Nephron progenitor cell (in vitro differentiated cells): ENCODE data around the gene PPTC7.
"Not testable (repeated sequence)": the region's sequence is repeated elsewhere in the genome, so short reads cannot be mapped to it uniquely, and the experiment has no call there.

ENCODE experiments used
- DNase-seq: peaks from one replicate; pipeline ENCODE4 v3.0.0; 2021
- H3K27ac Mint-ChIP-seq: 2 replicates; pipeline ENCODE4 v1.8.0; 2021; ENCODE audit warnings: mild to moderate bottlenecking, moderate library complexity, mixed read lengths
- H3K27me3 Mint-ChIP-seq: 2 replicates; pipeline ENCODE4 v1.8.0; 2021; ENCODE audit warnings: mild to moderate bottlenecking, low read depth, mixed read lengths; ENCODE audit not compliant: poor library complexity
- H3K36me3 Mint-ChIP-seq: 2 replicates; pipeline ENCODE4 v1.8.0; 2021; ENCODE audit warnings: low read depth, mixed read lengths
- H3K4me1 Mint-ChIP-seq: 2 replicates; pipeline ENCODE4 v1.8.0; 2021; ENCODE audit warnings: mixed read lengths
- H3K4me3 Mint-ChIP-seq: 2 replicates; pipeline ENCODE4 v1.8.0; 2021; ENCODE audit warnings: mild to moderate bottlenecking, moderate library complexity, mixed read lengths
- H3K9me3 Mint-ChIP-seq: 2 replicates; pipeline ENCODE4 v1.8.0; 2021; ENCODE audit warnings: mild to moderate bottlenecking, moderate library complexity, mixed read lengths
- TF ChIP-seq, protein P1 (sequence below): fragments of 200-600 bp; sonication (generic); IDR thresholded peaks from 2 replicates; pipeline ENCODE4 v1.5.0; 2021; ENCODE audit warnings: antibody characterized with exemption

Gene PPTC7

DNA sequence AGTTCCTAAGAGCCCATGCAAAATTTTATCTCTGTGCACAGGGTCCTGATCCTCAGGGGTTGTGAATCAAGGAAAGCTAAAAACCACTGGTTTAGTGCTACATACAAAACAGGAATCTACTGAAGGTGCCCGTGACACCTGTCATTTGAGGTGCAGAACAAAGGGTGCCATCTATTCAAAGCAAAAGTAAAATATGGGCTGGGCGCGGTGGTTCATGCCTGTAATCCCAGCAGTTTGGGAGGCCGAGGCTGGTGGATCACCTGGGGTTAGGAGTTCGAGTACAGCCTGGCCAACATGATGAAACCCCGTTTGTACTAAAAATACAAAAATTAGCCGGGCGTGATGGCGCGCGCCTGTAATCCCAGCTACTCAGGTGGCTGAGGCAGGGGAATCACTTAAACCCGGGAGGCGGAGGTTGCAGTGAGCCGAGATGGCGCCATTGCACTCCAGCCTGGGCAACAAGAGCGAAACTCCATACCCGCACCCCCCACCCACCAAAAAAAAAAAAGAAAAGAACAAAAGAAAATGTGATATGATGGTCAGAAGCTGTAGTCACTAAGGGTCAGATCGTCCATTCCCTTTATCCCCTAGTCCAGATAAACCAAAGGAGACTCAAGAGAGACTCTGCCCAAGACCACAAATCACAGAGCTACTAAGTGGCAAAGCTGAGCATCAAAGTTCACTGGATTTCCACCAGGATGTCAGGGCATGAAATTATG, 3.4 kb downstream of the PPTC7 start:
- Mint-ChIP-seq H3K36me3 (peaks cover 5% of the 10 kb centered on the region), H3K9me3 (no peaks in the 10 kb centered on the region), H3K4me1 (peaks cover 34% of the 10 kb centered on the region), H3K27ac (no peak overlapping the region), H3K4me3 (no peak overlapping the region), H3K27me3 (peaks cover 9% of the 10 kb centered on the region)
- no peak for DNase-seq
- TF ChIP-seq, protein P1, sequence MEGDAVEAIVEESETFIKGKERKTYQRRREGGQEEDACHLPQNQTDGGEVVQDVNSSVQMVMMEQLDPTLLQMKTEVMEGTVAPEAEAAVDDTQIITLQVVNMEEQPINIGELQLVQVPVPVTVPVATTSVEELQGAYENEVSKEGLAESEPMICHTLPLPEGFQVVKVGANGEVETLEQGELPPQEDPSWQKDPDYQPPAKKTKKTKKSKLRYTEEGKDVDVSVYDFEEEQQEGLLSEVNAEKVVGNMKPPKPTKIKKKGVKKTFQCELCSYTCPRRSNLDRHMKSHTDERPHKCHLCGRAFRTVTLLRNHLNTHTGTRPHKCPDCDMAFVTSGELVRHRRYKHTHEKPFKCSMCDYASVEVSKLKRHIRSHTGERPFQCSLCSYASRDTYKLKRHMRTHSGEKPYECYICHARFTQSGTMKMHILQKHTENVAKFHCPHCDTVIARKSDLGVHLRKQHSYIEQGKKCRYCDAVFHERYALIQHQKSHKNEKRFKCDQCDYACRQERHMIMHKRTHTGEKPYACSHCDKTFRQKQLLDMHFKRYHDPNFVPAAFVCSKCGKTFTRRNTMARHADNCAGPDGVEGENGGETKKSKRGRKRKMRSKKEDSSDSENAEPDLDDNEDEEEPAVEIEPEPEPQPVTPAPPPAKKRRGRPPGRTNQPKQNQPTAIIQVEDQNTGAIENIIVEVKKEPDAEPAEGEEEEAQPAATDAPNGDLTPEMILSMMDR: no peak

DNA sequence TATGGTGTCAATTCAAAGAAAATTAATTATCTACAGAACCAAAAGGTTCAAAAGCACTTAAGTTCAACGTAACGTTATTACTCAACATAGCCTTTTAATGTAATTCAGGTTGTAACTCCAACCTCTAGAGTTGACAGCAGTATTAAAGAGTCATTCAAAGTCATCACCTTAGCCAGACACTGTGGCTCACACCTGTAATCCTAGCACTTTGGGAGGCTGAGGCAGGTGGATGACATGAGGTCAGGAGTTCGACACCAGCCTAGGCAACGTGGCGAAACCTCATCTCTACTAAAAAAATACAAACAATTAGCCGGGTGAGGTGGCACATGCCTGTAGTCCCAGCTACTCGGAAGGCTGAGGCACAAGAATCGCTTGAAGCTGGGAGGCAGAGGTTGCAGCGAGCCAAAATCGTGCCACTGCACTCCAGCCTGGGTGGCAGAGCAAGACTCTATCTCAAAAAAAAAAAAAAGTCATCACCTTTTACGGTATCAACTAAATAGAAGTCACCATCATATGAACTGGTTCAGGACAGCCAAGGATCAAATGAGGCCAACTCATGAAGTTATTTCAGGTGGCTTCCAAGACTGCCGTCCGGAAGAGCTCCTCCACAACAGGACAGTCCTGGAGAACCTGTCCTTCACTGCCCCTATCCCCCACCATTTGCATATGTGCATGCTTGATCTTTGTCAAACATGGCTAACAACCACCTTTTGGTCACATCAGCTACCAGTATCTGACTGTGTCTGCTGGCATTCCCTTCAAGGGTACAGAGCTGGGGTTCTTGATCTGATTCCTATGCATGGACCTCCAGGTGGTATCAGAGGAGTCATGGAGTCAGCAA, 4.2 kb downstream of the PPTC7 start:
- H3K9me3 Mint-ChIP-seq: no peaks in the 10 kb centered on the region
- H3K27me3 Mint-ChIP-seq: peaks cover 9% of the 10 kb centered on the region
- H3K4me3 Mint-ChIP-seq: no peak overlapping the region
- H3K4me1 Mint-ChIP-seq: peaks cover 26% of the 10 kb centered on the region
- H3K27ac Mint-ChIP-seq: no peak overlapping the region
- TF ChIP-seq, protein P1: no peak
- H3K36me3 Mint-ChIP-seq: peaks cover 5% of the 10 kb centered on the region
- DNase-seq: no peak

DNA sequence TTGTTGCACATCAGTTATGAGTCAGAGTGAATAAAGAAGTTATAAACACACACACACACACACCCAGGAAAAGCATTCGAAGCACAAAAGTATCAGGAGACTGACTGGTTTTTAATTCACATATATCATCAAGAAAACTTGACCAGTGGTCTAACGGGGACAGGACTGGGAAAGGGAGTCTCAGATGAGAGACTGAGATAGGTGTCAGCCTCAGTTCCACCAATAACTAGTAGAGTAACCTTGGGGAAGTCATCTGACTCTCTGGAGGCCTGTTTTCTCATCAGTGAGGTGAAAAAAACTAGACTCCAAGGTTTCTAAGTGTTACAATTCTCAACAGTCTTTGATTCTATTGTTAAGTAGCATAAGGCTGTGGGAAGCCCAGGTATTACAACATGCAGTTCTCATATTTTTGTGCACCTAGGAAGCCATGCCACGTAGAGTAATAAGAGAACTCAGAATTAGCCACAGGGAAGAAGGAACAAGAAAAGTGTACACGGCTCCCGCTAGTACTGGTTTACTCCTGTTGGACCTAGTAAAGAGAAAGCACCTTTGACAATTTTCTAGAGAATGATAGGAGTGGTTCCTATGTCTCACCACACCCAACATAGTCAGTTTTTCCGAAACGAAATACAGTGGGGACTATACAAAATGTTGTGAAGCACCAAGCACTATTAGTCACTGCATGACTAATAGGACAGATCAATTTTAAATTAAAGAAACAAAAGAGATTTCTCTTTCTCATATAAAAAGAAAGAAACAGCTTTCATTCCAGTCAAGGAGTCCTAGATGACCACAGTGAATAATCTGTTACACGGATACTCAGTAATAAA, 5.0 kb downstream of the PPTC7 start:
- TF ChIP-seq, protein P1: no peak
- peaks cover 19% of the 10 kb centered on the region for H3K4me1 Mint-ChIP-seq
- H3K27ac Mint-ChIP-seq: no peak overlapping the region
- peaks cover 9% of the 10 kb centered on the region for H3K27me3 Mint-ChIP-seq
- peaks cover 5% of the 10 kb centered on the region for H3K9me3 Mint-ChIP-seq
- peaks cover 10% of the 10 kb centered on the region for H3K36me3 Mint-ChIP-seq
- DNase-seq: no peak
- no peak overlapping the region for H3K4me3 Mint-ChIP-seq

DNA sequence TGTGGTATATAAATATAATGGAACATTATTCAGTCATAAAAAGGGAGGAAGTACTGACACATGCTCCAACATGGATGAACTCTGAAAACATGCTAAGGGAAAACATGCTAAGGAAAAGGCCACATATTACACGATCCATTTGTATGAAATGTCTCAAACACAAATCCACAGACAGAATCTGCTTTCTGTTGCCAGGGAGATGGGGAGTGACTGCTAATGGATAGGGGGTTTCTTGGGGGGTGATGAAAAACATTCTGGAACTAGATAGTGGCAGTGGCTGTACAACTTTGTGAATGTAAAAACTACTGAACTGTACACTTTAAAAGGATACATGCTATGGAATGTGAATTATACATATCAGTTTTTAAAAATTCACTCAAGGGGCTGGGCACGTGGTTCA, 6.6 kb downstream of the PPTC7 start:
- peaks cover 22% of the 10 kb centered on the region for H3K36me3 Mint-ChIP-seq
- peaks cover 19% of the 10 kb centered on the region for H3K9me3 Mint-ChIP-seq
- no peak overlapping the region for H3K4me3 Mint-ChIP-seq
- peaks cover 5% of the 10 kb centered on the region for H3K27me3 Mint-ChIP-seq
- no peak for DNase-seq
- TF ChIP-seq, protein P1: no peak
- H3K27ac Mint-ChIP-seq: no peak overlapping the region
- H3K4me1 Mint-ChIP-seq: peaks cover 13% of the 10 kb centered on the region

DNA sequence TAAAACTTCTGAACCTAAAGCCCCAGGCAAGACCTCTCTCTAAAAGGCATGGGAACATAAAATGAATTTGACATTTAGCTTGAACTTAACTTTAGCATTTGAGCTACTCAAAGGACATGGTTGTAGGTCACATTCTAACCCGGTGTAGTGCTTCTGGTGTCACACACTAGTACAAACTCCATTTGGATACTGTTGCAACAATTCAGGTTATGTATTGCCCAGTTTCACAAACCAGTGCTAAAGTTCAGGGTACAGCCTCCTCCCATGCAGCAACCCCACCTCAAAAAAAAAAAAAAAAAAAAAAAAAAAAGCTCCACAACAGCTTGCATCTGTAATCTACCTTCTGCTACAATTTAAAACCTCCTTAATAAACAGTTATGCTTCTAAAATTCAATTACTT, 7.8 kb downstream of the PPTC7 start:
- peaks cover 28% of the 10 kb centered on the region for H3K36me3 Mint-ChIP-seq
- peaks cover 26% of the 10 kb centered on the region for H3K9me3 Mint-ChIP-seq
- H3K4me1 Mint-ChIP-seq: peaks cover 7% of the 10 kb centered on the region
- peaks cover under 1% of the 10 kb centered on the region for H3K27me3 Mint-ChIP-seq
- no peak for DNase-seq
- no peak overlapping the region for H3K4me3 Mint-ChIP-seq
- H3K27ac Mint-ChIP-seq: no peak overlapping the region
- TF ChIP-seq, protein P1: no peak

DNA sequence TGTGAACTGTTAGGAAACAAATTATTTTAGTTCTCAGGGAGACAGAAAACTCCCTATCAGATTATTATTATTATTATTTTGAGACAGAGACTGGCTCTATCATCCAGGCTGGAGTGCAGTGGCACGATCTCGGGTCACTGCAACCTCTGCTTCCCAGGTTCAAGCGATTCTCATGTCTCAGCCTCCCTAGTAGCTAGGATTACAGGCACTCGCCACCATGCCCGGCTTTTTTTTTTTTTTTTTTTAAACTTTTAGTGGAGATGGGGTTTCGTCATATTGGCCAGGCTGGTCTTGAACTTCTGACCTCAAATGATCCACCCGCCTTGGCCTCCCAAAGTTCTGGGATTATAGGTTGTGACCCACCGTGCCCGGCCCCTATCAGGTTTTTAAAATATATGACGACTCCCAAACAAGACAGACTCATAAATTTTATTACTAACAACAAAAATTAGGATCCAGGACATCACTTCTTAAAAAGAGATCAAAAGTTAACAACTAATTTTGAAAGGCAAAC, 8.3 kb downstream of the PPTC7 start:
- H3K9me3 Mint-ChIP-seq: peaks cover 29% of the 10 kb centered on the region
- not testable (repeated sequence) for H3K4me3 Mint-ChIP-seq, H3K4me1 Mint-ChIP-seq, H3K27me3 Mint-ChIP-seq, DNase-seq, H3K27ac Mint-ChIP-seq
- peaks cover 31% of the 10 kb centered on the region for H3K36me3 Mint-ChIP-seq
